ENCODE results near the gene SLAIN1. TPM values are rescaled to one million over a fixed set of nuclear protein-coding genes. Genes with fewer than 3 reads are reported as not detected.

Gene SLAIN1
- total RNA-seq, 1 experiment from 2014 or later = 3.5 TPM

- no TSS peak for BruUV-seq (replicated peaks)
- no peak overlapping the region for H3K4me3 Mint-ChIP-seq (ENCODE audit: unreplicated experiment)
- H3K9me3 ChIP-seq = no peaks in the 10 kb centered on the region
- no peak overlapping the region for H3K27ac Mint-ChIP-seq (ENCODE audit: unreplicated experiment)
- POLR2A ChIA-PET = no interaction called here
- H3K4me3 ChIP-seq (ENCODE audit: low read depth, low read length) = no peak overlapping the region
- H3K9me3 Mint-ChIP-seq (ENCODE audit: unreplicated experiment) = no peaks in the 10 kb centered on the region
- H3K27me3 ChIP-seq (replicated peaks; ENCODE audit: control insufficient read depth, insufficient read depth, low read length) = no peaks in the 10 kb centered on the region
- TF ChIP-seq CTCF (IDR thresholded peaks at IDR 0.05; ENCODE audit: insufficient read depth in 1 of 2, low read depth in 1 of 2, low read length in 1 of 2, severe bottlenecking in 1 of 2, unreplicated experiment in 1 of 2) = no peak
- no peaks in the 10 kb centered on the region for H3K4me1 ChIP-seq
- H3K36me3 ChIP-seq (ENCODE audit: control insufficient read depth, insufficient read depth, low read length) = no peaks in the 10 kb centered on the region
- H3K36me3 Mint-ChIP-seq (ENCODE audit: insufficient read depth, unreplicated experiment) = no peaks in the 10 kb centered on the region
- H3K4me1 Mint-ChIP-seq (ENCODE audit: low read depth, unreplicated experiment) = no peaks in the 10 kb centered on the region
- no peak for DNase-seq
- CTCF ChIA-PET = interaction anchor here (0.6 to 1.0 kb wide), 2 partner anchors 19 to 179 kb away, joined by 3 to 4 read pairs; no protein-coding TSS in a partner anchor
- peaks cover 5% of the 10 kb centered on the region for H3K27me3 Mint-ChIP-seq (ENCODE audit: insufficient read depth, unreplicated experiment)
- intact Hi-C loops (cut with micrococcal nuclease; ENCODE audit: unreplicated experiment) = loop anchor here (1.0 kb wide), 2 partner anchors 159 to 259 kb away; no protein-coding TSS in a partner anchor
Measured at GRCh38 chr13:77752512-77753069, 55.1 kb downstream of the SLAIN1 start.

- Mint-ChIP-seq H3K27ac (ENCODE audit: unreplicated experiment) (no peak overlapping the region), H3K36me3 (ENCODE audit: insufficient read depth, unreplicated experiment) (no peaks in the 10 kb centered on the region), H3K4me3 (ENCODE audit: unreplicated experiment) (no peak overlapping the region), H3K9me3 (ENCODE audit: unreplicated experiment) (no peaks in the 10 kb centered on the region), H3K27me3 (ENCODE audit: insufficient read depth, unreplicated experiment) (no peaks in the 10 kb centered on the region), H3K4me1 (ENCODE audit: low read depth, unreplicated experiment) (peaks cover 7% of the 10 kb centered on the region)
- peak; percentile 44 to 47 for DNase-seq
- no peaks in the 10 kb centered on the region for H3K36me3 ChIP-seq (ENCODE audit: control insufficient read depth, insufficient read depth, low read length)
- no peak overlapping the region for H3K4me3 ChIP-seq (ENCODE audit: low read depth, low read length)
- CTCF ChIA-PET = no interaction called here
- H3K9me3 ChIP-seq = no peaks in the 10 kb centered on the region
- BruUV-seq (replicated peaks) = no TSS peak
- TF ChIP-seq CTCF (IDR thresholded peaks at IDR 0.05; ENCODE audit: insufficient read depth in 1 of 2, low read depth in 1 of 2, low read length in 1 of 2, severe bottlenecking in 1 of 2, unreplicated experiment in 1 of 2) = no peak
- H3K27me3 ChIP-seq (replicated peaks; ENCODE audit: control insufficient read depth, insufficient read depth, low read length) = no peaks in the 10 kb centered on the region
- intact Hi-C loops (cut with micrococcal nuclease; ENCODE audit: unreplicated experiment) = no loop called here
- POLR2A ChIA-PET = no interaction called here
- H3K4me1 ChIP-seq = peaks cover 5% of the 10 kb centered on the region; the same call in 1 of the 2 replicates
Measured at GRCh38 chr13:77760893-77761292, 63.4 kb downstream of the SLAIN1 start.

GRCh38 chr13:77767413-77767812 is 69.9 kb downstream of the SLAIN1 start:
- no peak for DNase-seq
- Mint-ChIP-seq H3K27me3 (ENCODE audit: insufficient read depth, unreplicated experiment) (peaks cover 4% of the 10 kb centered on the region), H3K4me3 (ENCODE audit: unreplicated experiment) (no peak overlapping the region), H3K9me3 (ENCODE audit: unreplicated experiment) (no peaks in the 10 kb centered on the region), H3K27ac (ENCODE audit: unreplicated experiment) (no peak overlapping the region), H3K4me1 (ENCODE audit: low read depth, unreplicated experiment) (no peaks in the 10 kb centered on the region), H3K36me3 (ENCODE audit: insufficient read depth, unreplicated experiment) (no peaks in the 10 kb centered on the region)
- ChIA-PET CTCF (no interaction called here), POLR2A (no interaction called here)
- no peak for TF ChIP-seq CTCF (IDR thresholded peaks at IDR 0.05; ENCODE audit: insufficient read depth in 1 of 2, low read depth in 1 of 2, low read length in 1 of 2, severe bottlenecking in 1 of 2, unreplicated experiment in 1 of 2)
- intact Hi-C loops (cut with micrococcal nuclease; ENCODE audit: unreplicated experiment) = no loop called here
- no TSS peak for BruUV-seq (replicated peaks)
- no peaks in the 10 kb centered on the region for H3K4me1 ChIP-seq
- H3K4me3 ChIP-seq (ENCODE audit: low read depth, low read length) = no peak overlapping the region
- H3K36me3 ChIP-seq (ENCODE audit: control insufficient read depth, insufficient read depth, low read length) = no peaks in the 10 kb centered on the region
- no peaks in the 10 kb centered on the region for H3K27me3 ChIP-seq (replicated peaks; ENCODE audit: control insufficient read depth, insufficient read depth, low read length)
- no peaks in the 10 kb centered on the region for H3K9me3 ChIP-seq

Measured in Caco-2 (cell line).